Loucy (cell line): ENCODE results near the gene DDX31.

Experiments used
- H2AFZ ChIP-seq: fragments of 200-600 bp; sonication (generic); 2 replicates; pipeline ENCODE4 v1.6.0; 2016; ENCODE audit warnings: antibody characterized with exemption, mild to moderate bottlenecking, low read length, moderate library complexity
- H3F3A ChIP-seq: fragments of 200-600 bp; 2 replicates; pipeline ENCODE4 v1.6.0; 2016; ENCODE audit warnings: antibody characterized with exemption, low read depth, mild to moderate bottlenecking
- H3K27me3 ChIP-seq: fragments of 200-600 bp; sonication (generic); 2 replicates; pipeline ENCODE4 v1.6.1; 2014; ENCODE audit warnings: low read length, mild to moderate bottlenecking; ENCODE audit not compliant: insufficient read depth, poor library complexity, severe bottlenecking
- H3K36me3 ChIP-seq: fragments of 200-600 bp; sonication (generic); 2 replicates; pipeline ENCODE4 v1.6.1; 2016; ENCODE audit warnings: low read length; ENCODE audit not compliant: insufficient read depth
- H3K4me1 ChIP-seq: fragments of 200-600 bp; sonication (generic); 2 replicates; pipeline ENCODE4 v1.5.1; 2014; ENCODE audit warnings: low read length, mild to moderate bottlenecking; ENCODE audit not compliant: insufficient read depth, poor library complexity, severe bottlenecking
- H3K4me2 ChIP-seq: fragments of 200-600 bp; sonication (generic); 2 replicates; pipeline ENCODE4 v1.6.0; 2014; ENCODE audit warnings: antibody characterized with exemption, low read length, low read depth, mild to moderate bottlenecking; ENCODE audit not compliant: poor library complexity, severe bottlenecking
- H3K4me3 ChIP-seq: fragments of 200-600 bp; sonication (generic); 2 replicates; pipeline ENCODE4 v1.5.1; 2014; ENCODE audit warnings: low read length, mild to moderate bottlenecking, mixed read lengths; ENCODE audit not compliant: poor library complexity, severe bottlenecking
- H3K79me2 ChIP-seq: fragments of 200-600 bp; sonication (generic); 2 replicates; pipeline ENCODE4 v1.6.1; 2014; ENCODE audit warnings: low read length; ENCODE audit not compliant: insufficient read depth
- H3K9ac ChIP-seq: fragments of 200-600 bp; sonication (generic); 2 replicates; pipeline ENCODE4 v1.6.0; 2014; ENCODE audit warnings: mild to moderate bottlenecking, low read depth, low read length, moderate library complexity; ENCODE audit not compliant: poor library complexity, severe bottlenecking
- H3K9me2 ChIP-seq: fragments of 200-600 bp; sonication (generic); replicated peaks from 2 replicates; pipeline ENCODE4 v1.6.1; 2016; ENCODE audit warnings: low read depth, low read length, mixed read lengths
- H3K9me3 ChIP-seq: fragments of 200-600 bp; sonication (generic); 2 replicates; pipeline ENCODE4 v1.6.1; 2014; ENCODE audit warnings: mild to moderate bottlenecking, antibody characterized with exemption, low read length, low read depth; ENCODE audit not compliant: insufficient read depth
- H4K20me1 ChIP-seq: fragments of 200-600 bp; sonication (generic); 2 replicates; pipeline ENCODE4 v1.6.0; 2014; ENCODE audit warnings: antibody characterized with exemption, low read length, mild to moderate bottlenecking; ENCODE audit not compliant: insufficient read depth, poor library complexity, severe bottlenecking
- CTCF ChIP-seq: fragments of 200-600 bp; sonication (generic); conservative IDR thresholded peaks from 2 replicates; pipeline ENCODE4 v1.5.1; 2014; ENCODE audit warnings: mild to moderate bottlenecking, antibody characterized with exemption, low read length
- EZH2phosphoT487 ChIP-seq: fragments of 200-600 bp; IDR thresholded peaks from 2 replicates; pipeline ENCODE4 v1.6.1; 2018; ENCODE audit warnings: antibody characterized with exemption, mild to moderate bottlenecking, moderate library complexity, borderline replicate concordance

DDX31 gene

DNA sequence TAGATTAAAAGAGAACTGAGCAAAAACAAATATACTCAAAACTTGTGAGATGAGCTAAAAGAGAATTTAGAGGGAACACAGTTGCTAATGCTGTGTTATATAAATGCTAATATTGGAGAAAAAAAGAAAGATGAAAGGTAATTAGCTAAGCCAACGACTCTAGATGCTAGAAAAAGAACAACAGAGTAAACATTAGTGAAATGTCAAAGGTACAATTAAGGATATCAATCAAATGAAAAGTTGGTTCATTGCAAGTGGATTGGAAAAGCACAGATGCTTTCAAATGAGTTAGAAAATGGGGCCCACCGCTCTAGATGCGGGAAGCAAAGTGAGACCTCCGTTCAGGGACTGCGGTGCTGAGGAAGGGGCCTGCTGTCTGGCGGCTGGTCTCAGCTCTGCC lies 105.3 kb downstream of the DDX31 start:
- H4K20me1 ChIP-seq: no peaks in the 10 kb centered on the region
- no peaks in the 10 kb centered on the region for H3K9me3 ChIP-seq
- H3F3A ChIP-seq: no peaks in the 10 kb centered on the region
- no peak overlapping the region for H3K9ac ChIP-seq
- no peaks in the 10 kb centered on the region for H3K4me1 ChIP-seq
- H3K79me2 ChIP-seq: no peaks in the 10 kb centered on the region
- TF ChIP-seq CTCF (no peak), EZH2phosphoT487 (no peak)
- no peak overlapping the region for H3K4me2 ChIP-seq
- H3K36me3 ChIP-seq: no peaks in the 10 kb centered on the region
- no peaks in the 10 kb centered on the region for H3K9me2 ChIP-seq
- H3K4me3 ChIP-seq: no peak overlapping the region
- no peak overlapping the region for H2AFZ ChIP-seq
- no peaks in the 10 kb centered on the region for H3K27me3 ChIP-seq

- Histone ChIP-seq H2AFZ (no peak overlapping the region), H3K9ac (no peak overlapping the region)
- TF ChIP-seq EZH2phosphoT487 (no peak), CTCF (no peak)
These were observed 107.5 kb downstream of the DDX31 start for GRCh38 chr9:132562306-132562573.

DNA sequence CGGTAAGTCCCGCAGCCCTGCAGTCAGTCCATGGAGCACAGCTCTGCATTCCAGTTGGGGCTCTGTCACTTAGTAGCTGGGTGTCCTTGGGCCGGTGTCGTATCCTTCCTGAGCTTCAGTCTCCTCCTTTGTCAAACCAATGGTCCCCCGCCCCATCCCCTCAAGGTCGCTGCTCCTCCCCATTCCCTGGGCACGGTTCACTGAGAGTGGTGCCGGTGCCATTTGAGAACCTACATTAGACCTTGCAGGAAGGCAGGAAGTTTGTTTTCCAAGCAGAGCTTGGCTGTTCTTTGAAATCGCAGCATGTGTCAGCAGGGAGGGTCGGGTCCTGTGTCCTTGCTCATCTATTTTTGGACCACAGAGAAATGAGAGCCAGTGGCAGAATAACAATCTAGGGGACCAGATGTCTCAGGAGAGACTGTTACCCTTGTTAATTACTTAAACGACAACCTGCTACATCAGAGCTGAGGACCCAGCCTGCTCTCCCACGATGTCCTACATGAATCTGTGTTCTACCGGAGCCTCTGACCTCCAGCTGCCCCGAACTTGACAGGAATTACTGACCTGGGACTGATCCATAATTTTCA lies 109.1 kb downstream of the DDX31 start:
- H4K20me1 ChIP-seq: no peaks in the 10 kb centered on the region
- no peak overlapping the region for H3K9ac ChIP-seq
- no peak overlapping the region for H2AFZ ChIP-seq
- H3F3A ChIP-seq: no peaks in the 10 kb centered on the region
- H3K27me3 ChIP-seq: no peaks in the 10 kb centered on the region
- H3K4me3 ChIP-seq: no peak overlapping the region
- H3K36me3 ChIP-seq: no peaks in the 10 kb centered on the region
- H3K9me2 ChIP-seq: no peaks in the 10 kb centered on the region
- H3K9me3 ChIP-seq: no peaks in the 10 kb centered on the region
- TF ChIP-seq CTCF (no peak), EZH2phosphoT487 (no peak)
- H3K4me2 ChIP-seq: no peak overlapping the region
- H3K4me1 ChIP-seq: no peaks in the 10 kb centered on the region
- H3K79me2 ChIP-seq: no peaks in the 10 kb centered on the region

More at GRCh38 chr9:132562306-132562573, 107.5 kb downstream of the DDX31 start:
- H3K79me2 ChIP-seq: no peaks in the 10 kb centered on the region
- H3K36me3 ChIP-seq: no peaks in the 10 kb centered on the region
- no peak overlapping the region for H3K4me3 ChIP-seq
- H3K4me2 ChIP-seq: no peak overlapping the region
- no peaks in the 10 kb centered on the region for H3K27me3 ChIP-seq
- H3F3A ChIP-seq: no peaks in the 10 kb centered on the region
- H4K20me1 ChIP-seq: no peaks in the 10 kb centered on the region
- no peaks in the 10 kb centered on the region for H3K4me1 ChIP-seq
- no peaks in the 10 kb centered on the region for H3K9me3 ChIP-seq
- H3K9me2 ChIP-seq: no peaks in the 10 kb centered on the region
